Measurements from ENCODE around the gene ADGRL4. TPM values are rescaled to one million over a fixed set of nuclear protein-coding genes. Genes with fewer than 3 reads are reported as not detected.
A peak's percentile ranks its signal among the peaks of the same experiment; 100 is the strongest.

Gene ADGRL4
- total RNA-seq: not detected in 2 replicates

GRCh38 chr1:79006564-79006963, at the start of gene ADGRL4:
Gene ADGRL4, minus strand, starts transcription at chr1:79006730. Its CDS starts 76 bp downstream, at chr1:79006654.
- Mint-ChIP-seq H3K27ac (no peak within 1 kb of the TSS), H3K4me3 (no peak within 1 kb of the TSS), H3K4me1 (ENCODE audit: low read depth) (no peaks in the 10 kb centered on the region), H3K36me3 (ENCODE audit: low read depth) (no peaks in the 10 kb centered on the region), H3K27me3 (ENCODE audit: insufficient read depth) (peaks cover 3% of the 10 kb centered on the region), H3K9me3 (no peaks in the 10 kb centered on the region)
- no peak for DNase-seq (ENCODE audit: low spot score)
- intact Hi-C loops (cut with micrococcal nuclease): no loop called here

DNA sequence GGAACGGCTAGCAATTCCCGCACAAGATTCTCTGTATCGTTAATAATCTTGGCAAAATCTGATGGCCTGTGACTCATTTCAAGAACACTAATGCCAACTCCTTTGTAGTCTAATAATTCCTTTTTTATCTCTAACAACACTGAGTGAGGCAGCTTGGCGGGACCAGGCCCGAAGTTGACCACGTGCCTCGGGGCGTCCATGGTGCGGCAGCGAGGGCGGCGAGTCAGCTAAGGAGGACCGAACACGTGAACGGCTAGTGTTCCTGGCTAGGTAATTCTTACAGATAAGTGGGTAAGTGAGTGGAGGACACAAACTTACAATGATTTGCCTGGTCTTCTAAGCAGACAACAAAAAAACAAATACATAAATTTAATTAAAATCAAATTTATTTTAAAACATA, 49.3 kb upstream of the ADGRL4 start:
- no peaks in the 10 kb centered on the region for H3K27me3 Mint-ChIP-seq (ENCODE audit: insufficient read depth)
- no peak for DNase-seq (ENCODE audit: low spot score)
- no peak overlapping the region for H3K27ac Mint-ChIP-seq
- peaks cover 12% of the 10 kb centered on the region for H3K9me3 Mint-ChIP-seq
- H3K4me3 Mint-ChIP-seq: no peak overlapping the region
- H3K36me3 Mint-ChIP-seq (ENCODE audit: low read depth): no peaks in the 10 kb centered on the region
- peaks cover 9% of the 10 kb centered on the region for H3K4me1 Mint-ChIP-seq (ENCODE audit: low read depth)
- intact Hi-C loops (cut with micrococcal nuclease): no loop called here

- no peaks in the 10 kb centered on the region for H3K27me3 Mint-ChIP-seq (ENCODE audit: insufficient read depth)
- intact Hi-C loops (cut with micrococcal nuclease): no loop called here
- peak overlapping the region; percentile 50 for H3K4me3 Mint-ChIP-seq
- DNase-seq (ENCODE audit: low spot score): no peak
- peaks cover 9% of the 10 kb centered on the region for H3K4me1 Mint-ChIP-seq (ENCODE audit: low read depth)
- peak overlapping the region; percentile 73 for H3K27ac Mint-ChIP-seq
- H3K36me3 Mint-ChIP-seq (ENCODE audit: low read depth): no peaks in the 10 kb centered on the region
- peaks cover 11% of the 10 kb centered on the region for H3K9me3 Mint-ChIP-seq
These were observed 46.4 kb upstream of the ADGRL4 start for GRCh38 chr1:79052829-79053449.

- Mint-ChIP-seq H3K4me3 (no peak overlapping the region), H3K4me1 (ENCODE audit: low read depth) (peaks cover 12% of the 10 kb centered on the region), H3K36me3 (ENCODE audit: low read depth) (no peaks in the 10 kb centered on the region), H3K27me3 (ENCODE audit: insufficient read depth) (no peaks in the 10 kb centered on the region), H3K9me3 (no peaks in the 10 kb centered on the region), H3K27ac (no peak overlapping the region)
- intact Hi-C loops (cut with micrococcal nuclease): loop anchor here (5.0 to 10.0 kb wide), 5 partner anchors 210 to 1360 kb away; partner anchors contain the start of genes DNAJB4 and ZZZ3
- no peak for DNase-seq (ENCODE audit: low spot score)
These were observed 38.6 kb upstream of the ADGRL4 start for GRCh38 chr1:79044974-79045650.

DNA sequence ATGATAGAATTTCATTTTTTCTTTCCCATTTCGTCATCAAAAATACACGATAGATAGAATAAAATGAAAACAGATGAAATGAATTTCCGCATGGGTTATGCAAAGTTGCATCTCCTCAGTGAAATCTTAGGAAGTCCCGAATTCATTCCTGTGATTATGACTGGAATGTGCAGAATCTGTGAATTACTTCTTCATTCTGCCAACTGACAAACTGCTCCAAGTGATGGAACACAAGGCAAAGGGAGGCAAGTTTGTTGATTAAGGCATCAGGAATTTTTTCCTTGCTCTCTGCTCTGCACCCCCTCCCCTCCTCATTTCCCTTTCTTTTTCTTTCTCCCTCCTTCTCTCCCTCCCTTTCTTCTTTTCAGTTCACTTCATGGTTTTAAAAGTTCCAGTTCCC, 37.0 kb upstream of the ADGRL4 start:
- H3K27ac Mint-ChIP-seq: no peak overlapping the region
- peaks cover 16% of the 10 kb centered on the region for H3K4me1 Mint-ChIP-seq (ENCODE audit: low read depth)
- H3K4me3 Mint-ChIP-seq: no peak overlapping the region
- no peaks in the 10 kb centered on the region for H3K36me3 Mint-ChIP-seq (ENCODE audit: low read depth)
- H3K27me3 Mint-ChIP-seq (ENCODE audit: insufficient read depth): no peaks in the 10 kb centered on the region
- peaks cover under 1% of the 10 kb centered on the region for H3K9me3 Mint-ChIP-seq
- DNase-seq (ENCODE audit: low spot score): no peak
- intact Hi-C loops (cut with micrococcal nuclease): loop anchor here (5.0 to 10.0 kb wide), 5 partner anchors 209 to 1359 kb away; partner anchors contain the start of genes DNAJB4 and ZZZ3

DNA sequence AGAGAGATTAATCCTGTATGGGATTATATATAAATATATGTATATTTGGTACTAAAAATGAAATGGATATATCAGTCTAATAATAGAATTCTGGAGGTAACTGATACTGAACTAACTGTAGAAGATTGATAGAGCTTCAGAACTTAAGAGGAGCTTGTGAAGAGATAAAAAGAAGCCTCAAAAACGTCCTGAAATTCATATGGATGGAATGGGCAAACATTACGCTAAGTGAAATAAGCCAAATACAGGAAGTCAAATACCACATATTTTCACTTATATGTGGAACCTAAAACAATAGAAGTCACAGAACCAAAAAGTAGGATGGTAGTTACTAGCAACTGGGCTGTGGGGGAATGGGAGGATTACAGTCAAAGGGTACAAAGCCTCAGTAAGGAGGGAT, 36.0 kb upstream of the ADGRL4 start:
- H3K4me1 Mint-ChIP-seq (ENCODE audit: low read depth): peaks cover 16% of the 10 kb centered on the region
- H3K27me3 Mint-ChIP-seq (ENCODE audit: insufficient read depth): no peaks in the 10 kb centered on the region
- no peak overlapping the region for H3K27ac Mint-ChIP-seq
- intact Hi-C loops (cut with micrococcal nuclease): loop anchor here (5.0 to 10.0 kb wide), 5 partner anchors 208 to 1358 kb away; partner anchors contain the start of genes DNAJB4 and ZZZ3
- H3K9me3 Mint-ChIP-seq: peaks cover 10% of the 10 kb centered on the region
- no peak for DNase-seq (ENCODE audit: low spot score)
- no peak overlapping the region for H3K4me3 Mint-ChIP-seq
- no peaks in the 10 kb centered on the region for H3K36me3 Mint-ChIP-seq (ENCODE audit: low read depth)

DNA sequence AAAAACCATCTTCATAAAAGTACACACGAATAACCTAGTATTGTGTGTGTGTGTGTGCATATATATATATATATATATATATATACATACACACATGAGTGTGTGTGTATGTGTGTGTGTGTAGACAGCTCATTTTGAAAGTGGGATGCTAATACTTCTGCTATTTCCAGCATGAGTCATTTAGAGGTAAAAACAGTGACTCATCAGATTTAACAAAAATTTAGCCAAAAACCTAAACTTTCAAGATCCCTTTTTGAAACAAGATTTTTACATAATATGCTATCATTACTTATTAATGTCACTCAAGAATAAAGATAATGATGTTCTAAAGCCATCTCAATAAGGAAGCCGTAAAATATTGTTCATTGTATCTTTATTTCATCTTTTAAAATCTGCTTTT, 35.6 kb upstream of the ADGRL4 start:
- Mint-ChIP-seq H3K36me3 (ENCODE audit: low read depth) (no peaks in the 10 kb centered on the region), H3K27me3 (ENCODE audit: insufficient read depth) (no peaks in the 10 kb centered on the region), H3K4me3 (no peak overlapping the region), H3K27ac (no peak overlapping the region), H3K4me1 (ENCODE audit: low read depth) (peaks cover 16% of the 10 kb centered on the region), H3K9me3 (peaks cover 14% of the 10 kb centered on the region)
- DNase-seq (ENCODE audit: low spot score): no peak
- intact Hi-C loops (cut with micrococcal nuclease): loop anchor here (5.0 to 10.0 kb wide), 5 partner anchors 207 to 1357 kb away; partner anchors contain the start of genes DNAJB4 and ZZZ3

DNA sequence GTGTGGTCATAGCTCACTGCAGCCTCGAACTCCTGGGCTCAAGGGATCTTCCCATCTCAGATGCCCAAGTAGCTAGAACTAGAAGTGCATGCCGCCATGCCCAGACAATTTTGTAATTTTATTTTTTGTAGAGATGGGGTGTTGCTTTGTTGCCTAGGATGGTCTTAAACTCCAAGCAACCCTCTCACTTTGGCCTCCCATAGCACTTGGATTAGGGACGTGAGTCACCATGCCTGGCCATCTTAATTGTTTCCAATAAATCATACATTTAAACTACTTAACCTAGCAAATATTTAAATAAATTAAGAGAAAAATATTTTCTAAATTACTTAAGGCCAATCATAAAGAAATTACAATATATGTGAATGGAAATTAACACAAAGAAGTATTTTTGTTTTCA, 35.1 kb upstream of the ADGRL4 start:
- no peak for DNase-seq (ENCODE audit: low spot score)
- no peaks in the 10 kb centered on the region for H3K27me3 Mint-ChIP-seq (ENCODE audit: insufficient read depth)
- peaks cover 16% of the 10 kb centered on the region for H3K9me3 Mint-ChIP-seq
- no peak overlapping the region for H3K27ac Mint-ChIP-seq
- no peak overlapping the region for H3K4me3 Mint-ChIP-seq
- peaks cover 16% of the 10 kb centered on the region for H3K4me1 Mint-ChIP-seq (ENCODE audit: low read depth)
- no peaks in the 10 kb centered on the region for H3K36me3 Mint-ChIP-seq (ENCODE audit: low read depth)
- intact Hi-C loops (cut with micrococcal nuclease): loop anchor here (5.0 to 10.0 kb wide), 5 partner anchors 207 to 1357 kb away; partner anchors contain the start of genes DNAJB4 and ZZZ3

DNA sequence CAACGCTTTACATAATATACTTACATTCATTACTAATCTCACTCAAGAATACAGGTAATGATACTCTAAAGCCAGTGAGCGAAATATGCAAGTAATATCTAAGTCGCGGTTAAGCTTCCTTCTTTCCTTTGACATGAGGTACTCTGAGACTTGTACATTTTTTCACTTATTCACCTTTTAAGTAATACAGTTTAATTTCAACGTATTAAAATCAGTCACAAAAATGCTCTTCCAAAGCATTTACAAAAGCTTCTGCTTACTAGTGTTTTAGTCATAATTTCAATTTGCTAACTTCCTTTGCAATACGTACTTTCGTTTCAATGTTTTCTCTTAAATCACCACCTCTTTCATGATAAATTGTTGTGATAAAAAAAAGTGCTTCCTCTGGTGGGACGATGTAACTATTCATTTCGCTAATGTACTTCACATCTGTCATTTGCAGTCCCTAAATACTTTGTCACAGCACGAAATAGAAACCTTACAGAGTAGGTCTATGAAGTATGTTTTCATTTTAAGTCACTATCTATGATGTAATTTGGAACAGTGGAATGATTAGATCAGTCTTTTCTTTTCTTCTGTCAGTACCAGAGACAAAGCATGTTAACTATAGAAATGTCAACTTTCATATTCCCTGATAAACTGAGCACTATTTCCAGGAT, 34.0 kb upstream of the ADGRL4 start:
- Mint-ChIP-seq H3K36me3 (ENCODE audit: low read depth) (no peaks in the 10 kb centered on the region), H3K4me1 (ENCODE audit: low read depth) (peaks cover 16% of the 10 kb centered on the region), H3K27ac (peak overlapping the region; percentile 78), H3K27me3 (ENCODE audit: insufficient read depth) (no peaks in the 10 kb centered on the region), H3K9me3 (peaks cover 26% of the 10 kb centered on the region), H3K4me3 (peak overlapping the region; percentile 80)
- intact Hi-C loops (cut with micrococcal nuclease): loop anchor here (5.0 to 10.0 kb wide), 5 partner anchors 206 to 1356 kb away; partner anchors contain the start of genes DNAJB4 and ZZZ3
- DNase-seq (ENCODE audit: low spot score): no peak

DNA sequence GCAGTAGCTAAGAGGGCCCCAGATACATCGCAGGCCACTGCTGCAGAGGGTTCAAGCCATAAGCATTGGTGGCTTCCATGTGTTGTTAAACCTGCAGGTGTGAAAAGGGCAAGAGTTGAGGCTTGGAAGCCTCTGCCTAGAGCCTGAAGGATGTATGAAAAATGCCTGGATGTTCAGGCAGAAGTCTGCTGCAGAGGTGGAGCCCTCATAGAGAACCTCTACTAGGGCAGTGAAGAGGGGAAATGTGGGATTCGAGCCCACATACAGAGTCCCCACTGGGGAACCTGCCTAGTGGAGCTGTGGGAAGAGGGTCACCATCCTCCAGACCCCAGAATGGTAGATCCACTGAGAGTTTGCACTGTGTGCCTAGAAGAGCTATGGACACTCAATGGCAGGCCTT, 30.6 kb upstream of the ADGRL4 start:
- H3K4me1 Mint-ChIP-seq (ENCODE audit: low read depth): peaks cover 16% of the 10 kb centered on the region
- H3K4me3 Mint-ChIP-seq: no peak overlapping the region
- H3K36me3 Mint-ChIP-seq (ENCODE audit: low read depth): no peaks in the 10 kb centered on the region
- no peak for DNase-seq (ENCODE audit: low spot score)
- H3K27me3 Mint-ChIP-seq (ENCODE audit: insufficient read depth): no peaks in the 10 kb centered on the region
- H3K9me3 Mint-ChIP-seq: peaks cover 26% of the 10 kb centered on the region
- H3K27ac Mint-ChIP-seq: no peak overlapping the region
- intact Hi-C loops (cut with micrococcal nuclease): no loop called here

DNA sequence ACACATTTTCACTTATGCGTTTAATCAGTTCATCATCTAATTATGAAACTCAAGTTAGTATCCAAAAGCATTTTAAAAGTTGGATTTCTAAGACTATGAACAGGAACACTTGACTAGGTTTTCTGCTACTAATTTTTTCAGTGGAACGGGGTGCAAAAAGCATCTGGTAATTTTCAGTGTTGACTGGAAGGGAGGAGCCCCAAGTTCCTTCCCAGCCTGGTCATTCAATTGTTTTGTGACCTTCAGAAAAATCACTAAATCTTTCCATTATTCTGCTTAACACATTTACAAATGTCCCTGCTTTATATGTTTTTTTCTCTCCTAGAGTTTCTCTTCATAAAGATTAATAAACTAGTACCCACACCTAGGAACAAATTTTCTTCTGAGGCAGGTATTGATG, 6.0 kb upstream of the ADGRL4 start:
- Mint-ChIP-seq H3K36me3 (ENCODE audit: low read depth) (no peaks in the 10 kb centered on the region), H3K4me3 (no peak overlapping the region), H3K4me1 (ENCODE audit: low read depth) (no peaks in the 10 kb centered on the region), H3K9me3 (no peaks in the 10 kb centered on the region), H3K27me3 (ENCODE audit: insufficient read depth) (no peaks in the 10 kb centered on the region), H3K27ac (no peak overlapping the region)
- DNase-seq (ENCODE audit: low spot score): no peak
- intact Hi-C loops (cut with micrococcal nuclease): no loop called here

- no peaks in the 10 kb centered on the region for H3K9me3 Mint-ChIP-seq
These were observed 4.1 kb upstream of the ADGRL4 start for GRCh38 chr1:79010589-79010988.

GRCh38 chr1:79005945-79006344, 585 bp downstream of the ADGRL4 start:
- intact Hi-C loops (cut with micrococcal nuclease): no loop called here
- H3K36me3 Mint-ChIP-seq (ENCODE audit: low read depth): no peaks in the 10 kb centered on the region
- H3K4me3 Mint-ChIP-seq: no peak overlapping the region
- H3K4me1 Mint-ChIP-seq (ENCODE audit: low read depth): no peaks in the 10 kb centered on the region
- no peaks in the 10 kb centered on the region for H3K9me3 Mint-ChIP-seq
- no peak overlapping the region for H3K27ac Mint-ChIP-seq
- no peak for DNase-seq (ENCODE audit: low spot score)
- H3K27me3 Mint-ChIP-seq (ENCODE audit: insufficient read depth): peaks cover 3% of the 10 kb centered on the region

More at GRCh38 chr1:79010589-79010988, 4.1 kb upstream of the ADGRL4 start:
- intact Hi-C loops (cut with micrococcal nuclease): no loop called here
- Mint-ChIP-seq H3K4me3 (no peak overlapping the region), H3K36me3 (ENCODE audit: low read depth) (no peaks in the 10 kb centered on the region), H3K27me3 (ENCODE audit: insufficient read depth) (peaks cover 3% of the 10 kb centered on the region), H3K27ac (no peak overlapping the region), H3K4me1 (ENCODE audit: low read depth) (no peaks in the 10 kb centered on the region)
- DNase-seq (ENCODE audit: low spot score): no peak

Data from activated T-helper 1 cell treated with anti-CD3 and anti-CD28 coated beads, Interleukin-12 subunit alpha, Interleukin-12 subunit beta, Interleukin-2, Interleukin-4 antibody, amounts not matched to agents 30 ng/mL and 10 ng/mL and 1 ng/mL, durations not matched to agents 14 hours and 24 hours and 36 hours (primary cell).